A549 (cell line): ENCODE data around the gene CLSTN1. TPM values are rescaled to one million over a fixed set of nuclear protein-coding genes. Genes with fewer than 3 reads are reported as not detected.

Experiments
- ATAC-seq, 2 experiments: fragments of 200-7000 bp in 1 of 2; fragments of >200 bp in 1 of 2; cut with Nextera tagmentation in 1 of 2; cut with Tn5 transposase in 1 of 2; 3 replicates each; pipeline versions ENCODE4 v1.8.0 to v1.9.1; 2018 to 2020; ENCODE audit warnings: mild to moderate bottlenecking in 1 of 2, moderate library complexity in 1 of 2
- CTCF ChIA-PET: fragments of 300-600 bp; sonication (Branson Sonifier 250); formaldehyde crosslinking; extraction: SDS; loops from one replicate; lab custom pipeline; 2021; ENCODE audit warnings: antibody characterized with exemption, inconsistent platforms; lab: Yijun Ruan, JAX
- POLR2A ChIA-PET: fragments of 350-600 bp; formaldehyde crosslinking; extraction: SDS; loops from one replicate; lab custom pipeline; 2021; ENCODE audit warnings: antibody characterized with exemption, inconsistent platforms; lab: Yijun Ruan, JAX
- DNase-seq, 2 experiments: peaks; one replicate each; pipeline versions ENCODE4 v3.0.0 to v3.0.0-alpha.2; 2011 to 2016; ENCODE audit warnings: low read depth in 1 of 2, low spot score in 1 of 2
- FAIRE-seq: peaks from 2 replicates; lab custom pipeline; 2011; peaks lifted over from hg19 to GRCh38; lab: Jason Lieb, UNC
- H3K27ac ChIP-seq, 2 experiments: fragments of >200 bp; sonication (Bioruptor Twin); formaldehyde crosslinking; 3 replicates each; pipeline ENCODE4 v1.5.1; 2016 to 2017
- H3K4me1 ChIP-seq: fragments of >200 bp; sonication (Bioruptor Twin); formaldehyde crosslinking; 3 replicates; pipeline ENCODE4 v1.6.1; 2016
- H3K4me2 ChIP-seq: fragments of >200 bp; sonication (Bioruptor Twin); formaldehyde crosslinking; 3 replicates; pipeline ENCODE4 v1.6.1; 2016
- H3K4me3 ChIP-seq: fragments of >200 bp; sonication (Bioruptor Twin); formaldehyde crosslinking; 3 replicates; pipeline ENCODE4 v1.5.1; 2016
- H3K9me3 ChIP-seq: fragments of >200 bp; sonication (Bioruptor Twin); formaldehyde crosslinking; 3 replicates; pipeline ENCODE4 v1.6.1; 2016
- CHD2 ChIP-seq: fragments of 150-350 bp; IDR thresholded peaks from 2 replicates; pipeline ENCODE4 v1.6.1; 2014; ENCODE audit warnings: low read length; ENCODE audit not compliant: partially characterized antibody
- CHD4 ChIP-seq: fragments of 200-600 bp; sonication (generic); IDR thresholded peaks from 2 replicates; pipeline ENCODE4 v1.6.1; 2016; ENCODE audit warnings: antibody characterized with exemption, mild to moderate bottlenecking, borderline replicate concordance
- EHMT2 ChIP-seq: fragments of 200-600 bp; sonication (generic); IDR thresholded peaks from 2 replicates; pipeline ENCODE4 v1.6.1; 2016; ENCODE audit warnings: antibody characterized with exemption, low read depth, mild to moderate bottlenecking, moderate library complexity
- EP300 ChIP-seq, 2 experiments: fragments of >200 bp; sonication (Bioruptor Twin); formaldehyde crosslinking; IDR thresholded peaks; 2 replicates in 1 of 2; 3 replicates in 1 of 2; pipeline ENCODE4 v1.6.1; 2016 to 2017
- ESRRA ChIP-seq: fragments of 150-350 bp; IDR thresholded peaks from 2 replicates; pipeline ENCODE4 v1.6.1; 2014; ENCODE audit warnings: mild to moderate bottlenecking, low read length, borderline replicate concordance
- FOSL2 ChIP-seq, 2 experiments: fragments of 450-650 bp in 1 of 2; fragments of >200 bp in 1 of 2; sonication (Bioruptor Twin) in 1 of 2; formaldehyde crosslinking; IDR thresholded peaks; 2 replicates each; pipeline versions ENCODE4 v1.5.0 to v1.6.1; 2016 to 2020; ENCODE audit warnings: mild to moderate bottlenecking in 1 of 2, moderate library complexity in 1 of 2
- FOXS1 ChIP-seq: fragments of 250-450 bp; sonication (Bioruptor Pico); IDR thresholded peaks from 2 replicates; pipeline ENCODE4 v1.5.0; 2020; ENCODE audit warnings: mild to moderate bottlenecking, moderate library complexity
- GATA3 ChIP-seq: IDR thresholded peaks from 2 replicates; pipeline ENCODE4 v1.6.1; 2012; ENCODE audit warnings: borderline replicate concordance
- HOXA7 ChIP-seq: fragments of 250-450 bp; sonication (Bioruptor Pico); IDR thresholded peaks from 2 replicates; pipeline ENCODE4 v1.5.0; 2020; ENCODE audit warnings: mild to moderate bottlenecking, moderate library complexity
- JUNB ChIP-seq: fragments of >200 bp; sonication (Bioruptor Twin); formaldehyde crosslinking; IDR thresholded peaks from 2 replicates; pipeline ENCODE4 v1.6.1; 2016
- KDM5A ChIP-seq: fragments of 200-600 bp; sonication (generic); IDR thresholded peaks from 2 replicates; pipeline ENCODE4 v1.6.1; 2016; ENCODE audit warnings: antibody characterized with exemption, mild to moderate bottlenecking
- MAZ ChIP-seq: fragments of 150-350 bp; IDR thresholded peaks from 2 replicates; pipeline ENCODE4 v1.6.1; 2014; ENCODE audit warnings: antibody characterized with exemption, low read depth, low read length, borderline replicate concordance
- MYC ChIP-seq: IDR thresholded peaks from 2 replicates; pipeline ENCODE4 v1.6.1; 2012; ENCODE audit warnings: mild to moderate bottlenecking, inconsistent platforms, low read length, improper control_type of control experiment, borderline replicate concordance
- NFE2L2 ChIP-seq: fragments of 150-350 bp; conservative IDR thresholded peaks from 2 replicates; pipeline ENCODE4 v1.6.1; 2014; ENCODE audit warnings: low read length
- PHF8 ChIP-seq: fragments of 200-600 bp; sonication (generic); IDR thresholded peaks from 2 replicates; pipeline ENCODE4 v1.6.1; 2016; ENCODE audit warnings: low read depth, mild to moderate bottlenecking, antibody characterized with exemption, moderate library complexity, borderline replicate concordance
- POLR2A ChIP-seq: IDR thresholded peaks from 2 replicates; pipeline ENCODE4 v1.6.1; 2012; ENCODE audit warnings: mild to moderate bottlenecking, low read length
- RAD21 ChIP-seq, 2 experiments: fragments of >200 bp in 1 of 2; sonication (Bioruptor Twin) in 1 of 2; formaldehyde crosslinking in 1 of 2; IDR thresholded peaks in 1 of 2; conservative IDR thresholded peaks in 1 of 2; 2 replicates in 1 of 2; 3 replicates in 1 of 2; pipeline ENCODE4 v1.6.1; 2012 to 2018; ENCODE audit warnings: inconsistent platforms in 1 of 2
- RARB ChIP-seq: fragments of 250-450 bp; sonication (Bioruptor Pico); IDR thresholded peaks from 2 replicates; pipeline ENCODE4 v1.8.0; 2021; ENCODE audit warnings: mild to moderate bottlenecking, moderate library complexity
- RFX5 ChIP-seq: fragments of 450-650 bp; IDR thresholded peaks from 2 replicates; pipeline ENCODE4 v1.7.1; 2014; ENCODE audit warnings: antibody characterized with exemption, mild to moderate bottlenecking, moderate library complexity
- SMC3 ChIP-seq: fragments of >200 bp; sonication (Bioruptor Twin); formaldehyde crosslinking; IDR thresholded peaks from 3 replicates; pipeline ENCODE4 v1.6.1; 2018; ENCODE audit warnings: inconsistent platforms
- TFCP2L1 ChIP-seq: fragments of 250-450 bp; sonication (Bioruptor Pico); IDR thresholded peaks from 2 replicates; pipeline ENCODE4 v1.5.0; 2021; ENCODE audit warnings: mild to moderate bottlenecking
- ZSCAN20 ChIP-seq: fragments of 250-450 bp; sonication (Bioruptor Pico); IDR thresholded peaks from 2 replicates; pipeline ENCODE4 v1.8.0; 2022; ENCODE audit warnings: mild to moderate bottlenecking, moderate library complexity
- WGBS: methylation state at CpG from one replicate; pipeline ENCODE4 v1.1.6; 2017; ENCODE audit errors: missing lambda C conversion rate; 5-methylcytosine and 5-hydroxymethylcytosine counted together
- polyA plus RNA-seq, 4 experiments: library from polyadenylated mRNA; depleted of rRNA in 3 of 4; stranded (reverse); fragments of >200 nt; fragmentation: RNase III in 1 of 4; extraction: RNeasy Plus Mini Kit Qiagen cat#74134 plus additional on column Dnase treatment in 1 of 4; gene quantifications; 2 replicates in 3 of 4; 3 replicates in 1 of 4; pipeline ENCODE4 v1.2.3, GENCODE V29; 2011 to 2017
- TF ChIP-seq, protein P1 (sequence below): fragments of 450-650 bp; IDR thresholded peaks from 2 replicates; pipeline ENCODE4 v1.6.1; 2014; ENCODE audit warnings: antibody characterized with exemption
- TF ChIP-seq, protein P2 (sequence below): fragments of 150-350 bp; IDR thresholded peaks from 2 replicates; pipeline ENCODE4 v1.6.1; 2014; ENCODE audit warnings: low read depth, mild to moderate bottlenecking, low read length
- TF ChIP-seq, protein P3 (sequence below): fragments of 250-450 bp; sonication (Bioruptor Pico); IDR thresholded peaks from 2 replicates; pipeline ENCODE4 v1.5.0; 2020; ENCODE audit warnings: low read depth, mild to moderate bottlenecking, moderate library complexity
- TF ChIP-seq, protein P4 (sequence below): fragments of 200-600 bp; sonication (generic); IDR thresholded peaks from 2 replicates; pipeline ENCODE4 v1.6.1; 2016; ENCODE audit warnings: antibody characterized with exemption, mild to moderate bottlenecking, moderate library complexity

CLSTN1 gene
- polyA plus RNA-seq, 2 of the 4 experiments (the other 2 are of a cell fraction): 27.3 to 56.1 TPM

DNA sequence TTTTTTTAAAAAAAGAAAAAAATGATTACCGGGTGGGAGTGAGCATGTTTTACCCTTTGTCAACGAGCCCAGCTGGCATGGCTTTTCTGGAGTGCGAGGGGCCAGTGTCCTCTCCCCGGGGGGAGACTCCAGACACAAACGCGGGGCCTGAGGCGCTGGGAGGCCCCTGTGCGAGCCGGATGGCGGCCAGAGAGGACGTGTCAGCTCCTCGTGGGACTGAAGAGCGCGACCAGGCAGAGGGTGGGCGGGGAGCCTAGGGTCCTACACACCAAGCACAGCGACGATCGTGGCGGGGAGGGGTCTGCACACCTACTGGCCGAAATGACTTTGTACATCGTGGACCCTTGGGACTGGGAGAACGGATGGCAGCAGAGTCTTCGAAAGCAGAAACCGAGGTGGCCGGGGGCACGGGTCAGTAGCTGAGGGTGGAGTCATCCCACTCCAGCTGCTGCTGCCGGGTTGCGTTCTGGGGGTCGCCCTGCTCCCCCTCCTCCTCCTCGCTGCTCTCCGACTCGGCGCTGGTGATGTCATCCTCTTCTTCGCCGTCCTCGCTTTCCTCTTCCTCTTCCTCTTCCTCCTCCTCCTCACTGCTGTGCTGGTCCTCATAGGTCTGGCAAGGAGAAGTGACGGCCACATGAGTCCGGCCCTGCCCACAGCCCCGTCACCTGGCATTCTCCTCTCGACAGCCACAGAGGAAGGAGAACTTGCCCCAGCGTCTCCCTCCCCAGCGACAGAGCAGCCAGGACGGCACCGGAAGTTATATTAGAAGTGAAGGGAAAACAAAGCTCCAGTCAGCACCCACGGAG lies 93.5 kb downstream of the CLSTN1 start:
- no peak overlapping the region for H3K4me3 ChIP-seq
- no peak overlapping the region for H3K27ac ChIP-seq
- no peaks in the 10 kb centered on the region for H3K4me1 ChIP-seq
- DNase-seq (no peak), FAIRE-seq (no peak)
- ChIA-PET POLR2A (no interaction called here), CTCF (no interaction called here)
- H3K4me2 ChIP-seq: no peak overlapping the region
- no peaks in the 10 kb centered on the region for H3K9me3 ChIP-seq
- 93% methylated on average over 40 of the region's 45 CpGs for WGBS
- no peak for TF ChIP-seq EHMT2
- TF ChIP-seq, protein P1, sequence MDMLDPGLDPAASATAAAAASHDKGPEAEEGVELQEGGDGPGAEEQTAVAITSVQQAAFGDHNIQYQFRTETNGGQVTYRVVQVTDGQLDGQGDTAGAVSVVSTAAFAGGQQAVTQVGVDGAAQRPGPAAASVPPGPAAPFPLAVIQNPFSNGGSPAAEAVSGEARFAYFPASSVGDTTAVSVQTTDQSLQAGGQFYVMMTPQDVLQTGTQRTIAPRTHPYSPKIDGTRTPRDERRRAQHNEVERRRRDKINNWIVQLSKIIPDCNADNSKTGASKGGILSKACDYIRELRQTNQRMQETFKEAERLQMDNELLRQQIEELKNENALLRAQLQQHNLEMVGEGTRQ: no peak
- TF ChIP-seq RFX5: no peak
- TF ChIP-seq EP300 (IDR thresholded peaks at IDR 0.05): no peak
- no peak for TF ChIP-seq HOXA7 (CRISPR knock-in tag)
- TF ChIP-seq ZSCAN20 (CRISPR knock-in tag): no peak
- TF ChIP-seq FOSL2 (IDR thresholded peaks at IDR 0.05): no peak
- TF ChIP-seq FOSL2 (CRISPR knock-in tag; IDR thresholded peaks at IDR 0.05): no peak
- TF ChIP-seq, protein P2, sequence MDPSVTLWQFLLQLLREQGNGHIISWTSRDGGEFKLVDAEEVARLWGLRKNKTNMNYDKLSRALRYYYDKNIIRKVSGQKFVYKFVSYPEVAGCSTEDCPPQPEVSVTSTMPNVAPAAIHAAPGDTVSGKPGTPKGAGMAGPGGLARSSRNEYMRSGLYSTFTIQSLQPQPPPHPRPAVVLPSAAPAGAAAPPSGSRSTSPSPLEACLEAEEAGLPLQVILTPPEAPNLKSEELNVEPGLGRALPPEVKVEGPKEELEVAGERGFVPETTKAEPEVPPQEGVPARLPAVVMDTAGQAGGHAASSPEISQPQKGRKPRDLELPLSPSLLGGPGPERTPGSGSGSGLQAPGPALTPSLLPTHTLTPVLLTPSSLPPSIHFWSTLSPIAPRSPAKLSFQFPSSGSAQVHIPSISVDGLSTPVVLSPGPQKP: no peak
- TF ChIP-seq, protein P3, sequence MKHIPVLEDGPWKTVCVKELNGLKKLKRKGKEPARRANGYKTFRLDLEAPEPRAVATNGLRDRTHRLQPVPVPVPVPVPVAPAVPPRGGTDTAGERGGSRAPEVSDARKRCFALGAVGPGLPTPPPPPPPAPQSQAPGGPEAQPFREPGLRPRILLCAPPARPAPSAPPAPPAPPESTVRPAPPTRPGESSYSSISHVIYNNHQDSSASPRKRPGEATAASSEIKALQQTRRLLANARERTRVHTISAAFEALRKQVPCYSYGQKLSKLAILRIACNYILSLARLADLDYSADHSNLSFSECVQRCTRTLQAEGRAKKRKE (CRISPR knock-in tag): no peak
- TF ChIP-seq RAD21 (conservative IDR thresholded peaks at IDR 0.05 in 1 of 2, IDR thresholded peaks at IDR 0.05 in 1 of 2): no peak
- no peak for TF ChIP-seq NFE2L2
- TF ChIP-seq SMC3: no peak
- TF ChIP-seq, all 56 proteins: peak for 0
- ATAC-seq: no peak

DNA sequence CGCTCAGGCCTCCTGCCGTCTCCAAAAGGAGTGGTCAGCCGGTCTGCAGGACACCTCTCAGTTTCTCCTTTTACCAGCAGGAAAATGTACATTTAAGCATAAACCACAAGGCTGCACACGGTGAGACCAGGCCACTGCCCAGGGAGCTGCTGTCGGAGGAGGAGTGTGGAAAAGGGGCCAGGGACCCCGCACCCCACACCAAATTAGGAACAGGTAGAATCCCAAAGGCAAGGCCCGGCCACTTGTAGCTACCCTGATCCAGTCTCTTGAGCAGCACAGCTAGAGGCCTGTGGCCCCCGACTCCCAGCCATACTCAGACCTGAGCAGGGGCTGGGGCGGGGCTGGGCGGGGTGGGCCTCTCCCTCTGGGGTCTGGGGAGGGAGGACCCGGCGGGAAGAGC lies 94.2 kb downstream of the CLSTN1 start:
- Histone ChIP-seq H3K27ac (no peak overlapping the region), H3K4me2 (no peak overlapping the region), H3K9me3 (no peaks in the 10 kb centered on the region), H3K4me1 (no peaks in the 10 kb centered on the region), H3K4me3 (no peak overlapping the region)
- no peak for ATAC-seq
- 87% methylated on average over 11 of the region's 12 CpGs for WGBS
- no peak for FAIRE-seq
- TF ChIP-seq POLR2A: no peak
- TF ChIP-seq JUNB: no peak
- no peak for TF ChIP-seq MAZ
- TF ChIP-seq MYC: no peak
- no peak for TF ChIP-seq TFCP2L1 (CRISPR knock-in tag)
- no peak for TF ChIP-seq GATA3
- no peak for TF ChIP-seq CHD2
- no peak for TF ChIP-seq CHD4
- TF ChIP-seq ESRRA: no peak
- TF ChIP-seq FOXS1 (CRISPR knock-in tag): no peak
- TF ChIP-seq, protein P1: no peak
- TF ChIP-seq, protein P4, sequence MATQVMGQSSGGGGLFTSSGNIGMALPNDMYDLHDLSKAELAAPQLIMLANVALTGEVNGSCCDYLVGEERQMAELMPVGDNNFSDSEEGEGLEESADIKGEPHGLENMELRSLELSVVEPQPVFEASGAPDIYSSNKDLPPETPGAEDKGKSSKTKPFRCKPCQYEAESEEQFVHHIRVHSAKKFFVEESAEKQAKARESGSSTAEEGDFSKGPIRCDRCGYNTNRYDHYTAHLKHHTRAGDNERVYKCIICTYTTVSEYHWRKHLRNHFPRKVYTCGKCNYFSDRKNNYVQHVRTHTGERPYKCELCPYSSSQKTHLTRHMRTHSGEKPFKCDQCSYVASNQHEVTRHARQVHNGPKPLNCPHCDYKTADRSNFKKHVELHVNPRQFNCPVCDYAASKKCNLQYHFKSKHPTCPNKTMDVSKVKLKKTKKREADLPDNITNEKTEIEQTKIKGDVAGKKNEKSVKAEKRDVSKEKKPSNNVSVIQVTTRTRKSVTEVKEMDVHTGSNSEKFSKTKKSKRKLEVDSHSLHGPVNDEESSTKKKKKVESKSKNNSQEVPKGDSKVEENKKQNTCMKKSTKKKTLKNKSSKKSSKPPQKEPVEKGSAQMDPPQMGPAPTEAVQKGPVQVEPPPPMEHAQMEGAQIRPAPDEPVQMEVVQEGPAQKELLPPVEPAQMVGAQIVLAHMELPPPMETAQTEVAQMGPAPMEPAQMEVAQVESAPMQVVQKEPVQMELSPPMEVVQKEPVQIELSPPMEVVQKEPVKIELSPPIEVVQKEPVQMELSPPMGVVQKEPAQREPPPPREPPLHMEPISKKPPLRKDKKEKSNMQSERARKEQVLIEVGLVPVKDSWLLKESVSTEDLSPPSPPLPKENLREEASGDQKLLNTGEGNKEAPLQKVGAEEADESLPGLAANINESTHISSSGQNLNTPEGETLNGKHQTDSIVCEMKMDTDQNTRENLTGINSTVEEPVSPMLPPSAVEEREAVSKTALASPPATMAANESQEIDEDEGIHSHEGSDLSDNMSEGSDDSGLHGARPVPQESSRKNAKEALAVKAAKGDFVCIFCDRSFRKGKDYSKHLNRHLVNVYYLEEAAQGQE: no peak
- no peak for TF ChIP-seq SMC3
- TF ChIP-seq PHF8: no peak
- no peak for TF ChIP-seq RARB (CRISPR knock-in tag)
- no peak for TF ChIP-seq KDM5A
- TF ChIP-seq ZSCAN20 (CRISPR knock-in tag): no peak
- ChIA-PET CTCF (no interaction called here), POLR2A (no interaction called here)
- DNase-seq: no peak
